NT2/D1 (cell line): ENCODE data around the gene OR2H1.

Experiments
- DNase-seq: peaks from one replicate; pipeline ENCODE4 v3.0.0-alpha.2; 2011; ENCODE audit warnings: low read depth, low spot score
- H3K27me3 ChIP-seq: 2 replicates; pipeline ENCODE4 v1.6.0; 2011; ENCODE audit warnings: mild to moderate bottlenecking; ENCODE audit not compliant: insufficient read length, insufficient read depth
- H3K36me3 ChIP-seq: 2 replicates; pipeline ENCODE4 v1.6.1; 2011; ENCODE audit warnings: mild to moderate bottlenecking, low read length, mixed read lengths; ENCODE audit not compliant: insufficient read depth, insufficient read length
- H3K4me1 ChIP-seq: 2 replicates; pipeline ENCODE4 v1.5.1; 2011; ENCODE audit not compliant: insufficient read depth, insufficient read length
- H3K4me3 ChIP-seq: 2 replicates; pipeline ENCODE4 v1.5.1; 2011; ENCODE audit warnings: low read depth; ENCODE audit not compliant: insufficient read length
- H3K9ac ChIP-seq: 2 replicates; pipeline ENCODE4 v1.6.0; 2011; ENCODE audit warnings: low read depth; ENCODE audit not compliant: insufficient read length
- H3K9me3 ChIP-seq: 2 replicates; pipeline ENCODE4 v1.5.1; 2011; ENCODE audit warnings: mild to moderate bottlenecking, low read length; ENCODE audit not compliant: insufficient read depth
- SUZ12 ChIP-seq: IDR thresholded peaks from 2 replicates; pipeline ENCODE4 v1.6.1; 2011; ENCODE audit not compliant: insufficient read length, insufficient read depth; ENCODE audit errors: extremely low read depth
- YY1 ChIP-seq: IDR thresholded peaks from 2 replicates; pipeline ENCODE4 v1.6.1; 2011; ENCODE audit not compliant: insufficient read length, insufficient read depth
- ZNF274 ChIP-seq: IDR thresholded peaks from 2 replicates; pipeline ENCODE4 v1.6.1; 2011; ENCODE audit warnings: mild to moderate bottlenecking, low read depth, low read length

Gene OR2H1

GRCh38 chr6:29483735-29484134, 26.8 kb downstream of the OR2H1 start:
- Histone ChIP-seq H3K4me1 (no peaks in the 10 kb centered on the region), H3K36me3 (no peaks in the 10 kb centered on the region), H3K4me3 (no peak overlapping the region), H3K27me3 (no peaks in the 10 kb centered on the region), H3K9me3 (no peaks in the 10 kb centered on the region), H3K9ac (no peak overlapping the region)
- TF ChIP-seq SUZ12, result no peak
- no peak for TF ChIP-seq ZNF274
- TF ChIP-seq YY1, result no peak
- no peak for DNase-seq

GRCh38 chr6:29486577-29486976, 29.6 kb downstream of the OR2H1 start:
- H3K9ac ChIP-seq, result no peak overlapping the region
- no peaks in the 10 kb centered on the region for H3K27me3 ChIP-seq
- no peak for TF ChIP-seq SUZ12
- no peak for TF ChIP-seq ZNF274
- TF ChIP-seq YY1, result no peak
- peaks cover 4% of the 10 kb centered on the region; the same call in 1 of the 2 replicates for H3K9me3 ChIP-seq
- H3K4me3 ChIP-seq, result no peak overlapping the region
- no peaks in the 10 kb centered on the region for H3K4me1 ChIP-seq
- no peak for DNase-seq
- no peaks in the 10 kb centered on the region for H3K36me3 ChIP-seq

GRCh38 chr6:29487131-29487530, 30.2 kb downstream of the OR2H1 start:
- Histone ChIP-seq H3K4me1 (no peaks in the 10 kb centered on the region), H3K9me3 (peaks cover 4% of the 10 kb centered on the region; the same call in 1 of the 2 replicates), H3K9ac (no peak overlapping the region), H3K27me3 (no peaks in the 10 kb centered on the region), H3K36me3 (no peaks in the 10 kb centered on the region), H3K4me3 (no peak overlapping the region)
- no peak for TF ChIP-seq ZNF274
- TF ChIP-seq SUZ12, result no peak
- no peak for TF ChIP-seq YY1
- no peak for DNase-seq

- TF ChIP-seq SUZ12 (no peak), ZNF274 (no peak), YY1 (no peak)
- Histone ChIP-seq H3K4me1 (no peaks in the 10 kb centered on the region), H3K4me3 (no peak within 1 kb of the TSS), H3K27me3 (no peaks in the 10 kb centered on the region), H3K36me3 (no peaks in the 10 kb centered on the region), H3K9ac (no peak within 1 kb of the TSS), H3K9me3 (peaks cover 4% of the 10 kb centered on the region; the same call in 1 of the 2 replicates)
- no peak for DNase-seq
Observed at GRCh38 chr6:29487660-29488059, 30.7 kb downstream of the OR2H1 start, which contains the start of gene MAS1L. MAS1L (minus strand) TSS chr6:29487956; CDS start chr6:29487902, 54 bp downstream.

- Histone ChIP-seq H3K4me1 (no peaks in the 10 kb centered on the region), H3K27me3 (no peaks in the 10 kb centered on the region), H3K36me3 (no peaks in the 10 kb centered on the region), H3K4me3 (no peak overlapping the region), H3K9me3 (peaks cover 4% of the 10 kb centered on the region; the same call in 1 of the 2 replicates), H3K9ac (no peak overlapping the region)
- no peak for DNase-seq
- no peak for TF ChIP-seq ZNF274
- no peak for TF ChIP-seq SUZ12
- no peak for TF ChIP-seq YY1
Observed at GRCh38 chr6:29488874-29489273, 31.9 kb downstream of the OR2H1 start.

GRCh38 chr6:29489286-29489685, 32.3 kb downstream of the OR2H1 start:
- H3K4me1 ChIP-seq, result no peaks in the 10 kb centered on the region
- TF ChIP-seq SUZ12, result no peak
- no peak for TF ChIP-seq YY1
- no peak for TF ChIP-seq ZNF274
- no peak for DNase-seq

GRCh38 chr6:29490055-29490454, 33.1 kb downstream of the OR2H1 start:
- Histone ChIP-seq H3K9ac (no peak overlapping the region), H3K36me3 (no peaks in the 10 kb centered on the region), H3K9me3 (peaks cover 4% of the 10 kb centered on the region; the same call in 1 of the 2 replicates), H3K27me3 (no peaks in the 10 kb centered on the region), H3K4me3 (no peak overlapping the region), H3K4me1 (no peaks in the 10 kb centered on the region)
- no peak for TF ChIP-seq YY1
- TF ChIP-seq SUZ12, result no peak
- no peak for TF ChIP-seq ZNF274
- no peak for DNase-seq

More at GRCh38 chr6:29489286-29489685, 32.3 kb downstream of the OR2H1 start:
- no peak overlapping the region for H3K9ac ChIP-seq
- no peaks in the 10 kb centered on the region for H3K36me3 ChIP-seq
- H3K4me3 ChIP-seq, result no peak overlapping the region
- no peaks in the 10 kb centered on the region for H3K27me3 ChIP-seq
- peaks cover 4% of the 10 kb centered on the region; the same call in 1 of the 2 replicates for H3K9me3 ChIP-seq
